ENCODE measurements around the gene SKOR1.

The SKOR1 gene

DNA sequence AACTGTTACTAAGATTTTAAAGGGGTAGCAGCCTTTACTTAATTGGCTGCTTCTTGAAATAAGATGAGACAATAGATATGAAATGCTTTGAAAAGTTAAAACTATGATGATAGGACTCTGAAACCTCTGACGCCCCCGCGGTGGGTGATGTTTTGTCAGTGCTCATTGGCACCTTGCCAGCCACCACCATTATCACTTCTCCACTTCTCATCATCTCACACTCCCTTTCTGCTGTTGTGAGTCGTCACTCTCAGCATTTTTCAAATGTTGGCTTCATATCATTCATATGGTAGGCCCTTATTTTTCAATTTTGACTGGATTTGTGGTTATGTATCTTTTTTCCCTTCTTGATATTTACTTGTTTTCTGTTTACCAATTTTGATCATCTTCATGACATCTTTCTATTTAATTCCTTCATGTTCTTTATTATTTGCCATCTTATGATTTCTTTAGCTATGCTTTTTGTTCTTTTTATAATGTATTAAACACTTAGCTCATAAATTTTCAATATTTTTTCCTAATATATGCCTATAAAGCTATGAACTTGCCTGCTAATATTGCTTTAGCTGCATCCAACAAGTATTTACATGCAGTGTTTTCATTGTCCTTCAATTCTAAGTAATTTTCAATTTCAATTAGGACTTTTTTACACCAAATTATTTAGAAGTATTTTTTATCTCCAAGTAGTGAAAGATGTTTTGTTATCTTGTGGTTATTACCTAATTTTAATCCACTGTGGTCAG lies 30.3 kb upstream of the SKOR1 start:
- Histone ChIP-seq H3K4me3 (no peak overlapping the region), H3K27ac (no peak overlapping the region)

DNA sequence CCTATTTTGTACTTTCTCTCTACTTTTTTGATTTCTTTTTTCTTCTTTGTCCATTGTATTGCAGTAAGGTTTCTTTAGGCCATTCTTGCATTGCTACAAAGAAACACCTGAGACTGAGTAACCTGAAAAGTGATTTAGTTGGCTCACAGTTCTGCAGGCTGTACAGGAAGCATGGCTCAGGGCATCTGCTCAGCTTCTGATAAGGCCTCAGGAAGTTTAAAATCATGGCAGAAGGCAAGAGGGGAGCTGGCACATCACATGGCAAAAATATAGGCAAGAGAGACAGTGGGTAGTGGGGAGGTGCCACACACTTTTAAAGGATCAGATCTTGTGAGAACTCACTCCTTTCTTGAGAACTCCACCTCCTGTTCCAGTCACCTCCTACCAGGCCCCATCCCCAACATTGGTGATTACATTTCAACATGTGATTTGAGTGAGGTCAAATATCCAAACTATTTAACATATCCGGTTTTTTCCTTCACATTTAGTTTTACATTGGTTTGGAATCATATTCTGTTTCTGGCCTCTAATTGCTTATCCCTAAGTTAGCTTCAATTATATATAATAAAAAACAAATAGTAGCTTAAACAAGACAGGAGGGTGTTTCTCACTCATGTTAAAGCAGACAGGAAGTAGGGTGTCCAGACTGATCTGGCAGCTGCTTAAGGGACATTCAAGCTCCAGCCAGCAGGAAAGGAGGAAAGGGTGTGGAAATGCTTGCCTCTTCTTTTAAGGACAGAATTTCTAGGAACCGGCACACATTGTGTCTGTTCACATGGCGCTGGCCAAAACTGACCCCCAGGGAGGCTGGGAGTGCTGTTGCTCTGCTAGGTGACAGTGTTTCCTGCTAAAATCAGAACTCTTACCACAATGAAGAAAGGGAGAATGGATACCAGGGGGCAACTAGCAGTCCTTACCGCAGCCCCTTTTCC lies 28.8 kb upstream of the SKOR1 start:
- no peak overlapping the region for H3K4me3 ChIP-seq
- no peak overlapping the region for H3K27ac ChIP-seq

DNA sequence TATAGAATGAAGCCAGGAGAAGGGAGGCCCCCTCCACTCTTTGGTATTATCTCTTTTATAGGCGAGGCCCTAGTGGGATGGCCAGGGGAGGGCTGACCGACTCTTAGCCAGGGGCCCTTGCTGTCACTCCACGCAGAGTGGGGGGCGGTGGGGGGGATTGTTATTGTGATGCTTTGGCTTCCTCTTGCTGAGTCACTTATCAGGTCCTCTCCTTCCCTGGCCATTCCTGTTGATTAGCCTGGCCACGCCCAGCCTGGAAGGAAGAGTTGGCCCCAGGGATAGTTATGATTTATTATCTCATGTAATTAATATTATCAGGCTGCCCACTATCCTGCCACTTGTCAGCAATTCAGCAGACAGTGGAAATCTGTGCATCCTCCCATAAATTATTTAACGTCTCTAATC lies 25.5 kb upstream of the SKOR1 start:
- Histone ChIP-seq H3K4me3 (no peak overlapping the region), H3K27ac (no peak overlapping the region)

DNA sequence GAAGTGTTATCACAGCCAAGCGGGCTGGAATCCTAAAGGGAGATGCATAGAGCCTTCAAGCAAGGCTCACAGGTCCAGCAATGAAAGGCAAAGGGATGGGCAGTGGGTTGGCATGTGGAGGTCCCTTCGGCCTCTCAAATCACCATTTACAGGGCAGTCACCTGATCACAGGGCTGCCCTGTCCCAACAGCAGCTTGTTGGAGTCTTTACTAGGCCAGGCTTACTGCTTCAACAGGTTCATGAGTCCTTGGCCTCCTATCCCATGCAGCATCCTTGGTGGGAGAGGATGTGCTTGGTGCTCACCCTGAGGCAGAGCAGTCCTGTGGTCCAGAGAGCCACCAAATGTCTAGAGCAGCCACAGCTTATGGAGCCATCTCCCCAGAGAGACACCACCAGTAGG lies 24.2 kb upstream of the SKOR1 start:
- no peak overlapping the region for H3K27ac ChIP-seq
- H3K4me3 ChIP-seq, result no peak overlapping the region

DNA sequence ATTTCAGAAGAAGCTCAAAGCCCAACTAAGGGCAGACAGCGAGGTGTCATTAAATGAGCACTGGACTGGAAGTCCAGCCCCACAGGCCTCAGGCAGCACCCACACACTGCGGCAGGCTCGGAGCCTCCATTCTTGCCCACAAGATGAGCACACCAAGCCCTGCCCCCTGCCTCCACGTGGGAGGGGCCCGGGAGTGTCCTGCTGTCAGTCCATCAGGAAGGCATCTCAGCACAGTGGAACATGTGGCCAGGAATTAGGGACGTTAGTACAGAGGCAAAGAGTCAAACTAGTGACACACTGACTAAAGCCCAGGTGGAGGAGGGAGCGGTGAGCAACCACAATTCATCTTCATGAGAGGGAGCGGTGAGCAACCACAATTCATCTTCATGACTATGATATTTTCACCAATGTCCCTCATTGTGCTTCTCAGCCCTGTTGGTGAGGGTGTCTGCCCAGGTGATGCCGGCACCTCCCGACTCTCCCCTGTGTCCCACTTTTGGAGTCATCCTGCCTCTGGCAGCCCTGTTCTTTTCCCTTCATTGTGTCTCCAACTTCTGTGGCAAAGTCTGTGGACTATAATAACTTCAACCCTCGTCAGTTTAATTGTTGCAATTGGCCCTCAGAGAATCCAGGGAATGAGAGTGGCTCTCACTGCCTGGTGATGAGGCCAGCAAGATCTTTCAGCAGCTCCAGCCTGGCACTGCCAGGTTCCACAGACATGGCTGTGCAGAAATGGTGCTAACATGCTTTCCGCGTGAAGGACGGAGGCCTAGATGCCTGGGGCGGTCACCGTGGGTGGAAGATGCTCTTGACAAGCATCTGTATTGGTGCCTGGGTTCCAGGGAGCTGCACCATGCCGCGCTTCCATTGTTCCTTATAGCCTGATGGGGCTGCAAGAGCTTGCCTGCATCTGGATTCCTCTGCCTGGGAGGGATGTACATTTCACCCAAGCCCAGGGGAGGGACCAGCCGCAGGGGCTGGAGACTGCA lies 23.1 kb upstream of the SKOR1 start:
- H3K4me3 ChIP-seq, result no peak overlapping the region
- no peak overlapping the region for H3K27ac ChIP-seq

DNA sequence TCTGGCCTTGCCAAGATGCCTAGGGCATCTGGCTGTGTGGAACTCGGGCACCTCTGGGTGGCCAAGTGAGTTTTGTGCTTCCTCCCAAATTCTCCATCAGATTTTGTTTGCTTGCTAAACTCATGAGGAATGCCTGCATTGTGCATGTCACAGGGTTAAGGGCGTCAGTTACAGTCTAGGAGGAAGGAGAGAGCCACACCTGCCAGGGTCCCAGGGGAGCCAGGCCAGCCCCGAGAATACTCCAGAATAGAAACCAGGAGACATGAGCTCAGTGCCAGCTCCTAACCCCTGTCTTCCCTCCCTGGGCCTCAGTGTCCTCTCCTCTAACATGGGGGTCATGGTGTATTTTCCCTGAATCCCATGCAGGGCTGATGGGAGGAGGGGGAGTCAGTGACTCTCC lies 22.0 kb upstream of the SKOR1 start:
- Histone ChIP-seq H3K4me3 (no peak overlapping the region), H3K27ac (no peak overlapping the region)

DNA sequence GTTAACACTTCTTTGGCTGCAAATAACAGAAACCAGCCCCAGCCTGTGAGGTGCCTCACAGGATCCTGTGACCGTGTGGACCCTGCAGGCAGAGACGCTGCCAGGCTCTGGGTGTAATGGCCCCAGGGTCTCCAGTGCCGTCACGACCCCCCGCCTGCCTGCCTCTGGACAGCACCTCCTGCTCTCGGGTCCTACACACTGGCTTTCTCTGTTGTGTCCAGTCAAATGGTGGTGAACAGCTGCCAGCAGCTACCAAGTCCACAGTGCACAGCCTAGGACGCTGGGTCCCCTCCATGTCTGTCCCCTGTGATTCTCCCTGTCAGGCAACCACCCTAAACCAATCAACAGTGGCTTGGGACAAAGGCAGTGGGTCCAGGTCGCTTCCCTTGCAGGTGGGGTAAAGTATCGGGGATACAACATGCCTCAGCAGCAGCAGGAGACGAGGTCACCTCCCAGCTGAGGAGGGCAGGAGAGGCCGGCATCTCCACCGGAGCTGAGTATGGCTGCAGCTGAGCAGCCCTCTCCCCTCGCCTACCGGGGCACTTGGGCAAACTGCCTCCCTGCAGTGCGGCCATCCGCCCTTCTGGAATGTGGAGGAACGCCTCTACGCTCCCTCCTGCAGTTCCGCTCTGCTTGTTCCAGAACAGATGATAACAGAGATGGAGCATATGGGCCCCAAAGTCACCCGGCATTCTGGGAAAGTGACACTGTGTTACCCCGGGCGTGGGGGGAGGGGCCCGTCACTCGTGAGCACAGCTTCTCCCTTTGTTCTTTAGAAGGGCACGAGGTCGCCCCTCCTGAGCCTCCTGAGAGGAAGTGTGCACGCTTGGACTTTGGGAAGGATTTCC lies 21.1 kb upstream of the SKOR1 start:
- H3K4me3 ChIP-seq, result no peak overlapping the region
- H3K27ac ChIP-seq, result no peak overlapping the region

DNA sequence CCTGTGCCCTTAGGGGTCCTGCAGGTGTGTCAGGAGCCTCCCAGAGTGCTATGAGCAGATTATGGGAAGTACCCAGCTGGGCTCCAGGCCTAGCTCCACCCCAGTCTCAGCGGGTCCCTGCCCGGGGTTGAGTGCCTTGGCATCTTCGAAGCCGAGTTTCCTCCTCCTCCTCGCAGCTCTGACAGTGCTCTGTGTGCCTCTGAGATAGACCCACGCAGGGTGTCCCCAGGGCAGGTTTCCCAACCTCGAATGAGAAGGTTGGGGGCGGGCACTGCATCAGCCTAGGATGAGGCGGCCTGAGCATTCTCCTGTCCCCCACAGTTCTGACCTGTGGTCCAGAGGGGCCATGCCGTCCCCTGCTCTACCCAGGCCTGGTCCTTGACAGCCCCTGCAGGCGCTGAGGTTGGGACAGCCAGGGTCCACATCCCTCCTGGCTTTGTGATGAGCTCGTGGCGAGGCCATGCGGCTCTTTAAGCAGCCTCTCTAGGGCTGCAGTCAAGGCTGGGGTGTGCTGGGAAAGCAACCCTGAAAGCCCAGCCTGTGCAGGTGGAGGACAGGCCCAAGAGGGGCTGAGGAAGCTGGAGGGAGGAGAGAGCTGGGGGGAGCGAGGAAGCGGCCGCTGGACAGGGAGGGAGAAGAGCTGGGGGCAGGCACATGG lies 20.2 kb upstream of the SKOR1 start:
- no peak overlapping the region for H3K27ac ChIP-seq

DNA sequence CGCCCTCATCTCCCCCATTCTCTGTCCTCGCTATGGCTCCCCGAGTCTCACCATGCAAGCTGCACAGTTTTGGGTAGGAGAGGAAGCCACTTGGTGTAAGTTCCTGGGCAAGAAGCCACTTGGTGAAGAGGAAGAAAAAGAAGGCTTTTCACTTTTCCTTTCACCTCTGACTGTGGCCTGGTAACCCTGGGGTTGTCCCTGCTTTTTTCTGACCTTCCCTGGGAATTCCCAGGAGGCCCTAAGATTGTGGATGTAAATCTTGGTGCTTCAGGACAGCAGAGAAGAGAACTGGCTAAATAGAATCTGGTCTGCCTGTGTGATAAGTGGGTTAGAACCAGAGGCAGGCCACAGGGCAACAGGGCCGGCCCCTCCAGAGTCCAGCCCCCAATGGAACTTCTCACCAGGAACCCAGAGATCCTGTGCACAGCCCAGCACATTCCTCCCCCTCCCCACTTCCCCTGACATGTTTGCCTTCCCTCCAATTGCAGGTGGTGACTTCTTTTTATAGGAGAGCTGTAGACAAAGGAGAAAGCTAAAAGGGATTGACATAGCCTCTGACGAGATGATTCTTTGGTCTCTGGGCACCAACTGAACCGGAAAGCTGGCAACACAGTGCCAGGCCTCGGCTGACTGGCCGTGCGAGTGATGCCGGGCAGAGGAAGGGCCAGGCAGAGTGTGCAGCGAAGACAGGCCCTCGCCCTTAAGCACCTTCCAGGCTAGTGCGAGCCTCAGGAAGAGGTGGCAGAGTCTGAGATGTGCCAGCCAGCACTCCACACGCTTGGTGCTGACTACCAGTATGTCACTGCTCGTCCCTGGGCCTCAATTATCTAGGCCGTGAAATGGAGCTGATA lies 19.4 kb upstream of the SKOR1 start:
- no peak overlapping the region for H3K4me3 ChIP-seq

More for the DNA sequence above, 20.2 kb upstream of the SKOR1 start:
- H3K4me3 ChIP-seq, result no peak overlapping the region

DNA sequence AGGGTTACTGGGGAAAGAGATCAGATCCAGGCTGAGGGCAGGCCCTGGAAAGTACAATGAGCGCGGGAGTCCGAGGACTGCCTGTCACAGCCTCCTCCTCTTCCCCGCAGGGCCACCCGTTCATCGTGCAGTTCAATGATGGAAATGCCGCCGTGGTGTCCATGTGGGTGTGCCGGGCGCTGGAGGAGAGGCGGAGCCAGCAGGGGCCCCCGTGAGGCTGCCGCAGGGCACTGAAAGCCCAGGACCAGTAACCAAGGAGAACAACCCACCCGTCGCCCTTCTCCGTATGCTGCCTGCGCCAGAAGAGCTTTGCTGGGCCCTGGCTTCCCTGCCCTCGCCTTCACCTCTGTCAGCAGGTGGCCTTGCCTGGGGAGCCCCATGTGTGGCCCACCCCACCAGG lies 18.8 kb upstream of the SKOR1 start:
- H3K4me3 ChIP-seq, result no peak overlapping the region
- H3K27ac ChIP-seq, result no peak overlapping the region

More for the DNA sequence above, 19.4 kb upstream of the SKOR1 start:
- no peak overlapping the region for H3K27ac ChIP-seq

DNA sequence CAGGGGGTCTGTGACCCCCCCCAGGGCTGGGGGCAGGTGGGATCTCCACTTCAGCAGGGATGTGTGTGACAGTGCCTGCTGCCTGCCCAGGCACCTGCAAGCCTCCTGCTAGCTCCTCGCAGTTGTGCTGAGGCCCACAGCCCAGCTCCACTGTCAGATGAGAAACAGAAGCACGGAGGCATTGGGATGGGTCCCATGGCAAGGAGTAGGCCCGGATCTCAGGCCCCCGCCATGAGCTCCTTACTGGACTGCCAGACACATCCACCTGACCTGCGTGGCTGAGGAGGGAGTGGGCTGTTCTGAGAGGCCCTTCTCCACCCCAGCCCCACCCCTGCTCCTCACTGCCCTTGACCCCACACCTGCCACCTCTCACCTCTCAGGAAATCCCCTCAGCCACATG lies 18.2 kb upstream of the SKOR1 start:
- Histone ChIP-seq H3K4me3 (no peak overlapping the region), H3K27ac (no peak overlapping the region)

DNA sequence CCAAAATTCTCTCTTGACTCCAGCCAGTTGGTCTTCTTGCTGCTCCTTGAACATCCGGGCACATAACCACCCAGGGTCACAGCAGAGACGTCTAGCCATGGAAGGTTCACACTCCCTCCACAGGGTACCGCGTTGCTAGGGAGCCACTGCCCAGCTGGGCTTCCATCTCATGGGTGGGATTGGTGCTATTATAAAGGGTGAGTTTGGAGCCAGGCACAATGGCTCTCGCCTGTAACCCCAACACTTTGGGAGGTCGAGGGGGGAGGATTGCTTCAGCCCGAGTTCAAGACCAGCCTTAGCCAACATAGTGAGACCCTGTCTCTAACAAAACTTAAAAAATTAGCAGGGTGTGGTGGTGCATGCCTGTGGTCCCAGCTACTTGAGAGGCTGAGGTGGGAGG lies 17.5 kb upstream of the SKOR1 start:
- H3K4me3 ChIP-seq, result no peak overlapping the region
- no peak overlapping the region for H3K27ac ChIP-seq

DNA sequence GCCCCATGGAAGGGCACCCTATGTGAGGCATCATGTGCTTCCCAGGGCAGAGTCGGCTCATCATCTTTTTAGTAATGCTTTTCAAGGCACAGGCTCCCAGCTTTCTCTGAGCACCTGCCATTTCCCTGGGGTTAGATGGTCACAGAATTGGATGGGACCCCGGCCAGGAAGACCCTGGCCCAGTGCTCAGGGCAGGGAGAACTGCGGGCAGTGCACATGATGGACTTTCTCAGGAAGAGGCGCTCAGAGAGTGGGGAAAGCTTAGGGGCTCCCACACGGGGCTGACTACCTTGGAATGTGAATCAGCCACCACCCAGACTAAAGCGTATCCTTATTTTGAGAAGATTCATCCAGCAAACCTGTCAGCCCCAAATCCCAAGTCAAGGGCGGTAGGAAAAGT lies 16.5 kb upstream of the SKOR1 start:
- no peak overlapping the region for H3K4me3 ChIP-seq
- H3K27ac ChIP-seq, result no peak overlapping the region

DNA sequence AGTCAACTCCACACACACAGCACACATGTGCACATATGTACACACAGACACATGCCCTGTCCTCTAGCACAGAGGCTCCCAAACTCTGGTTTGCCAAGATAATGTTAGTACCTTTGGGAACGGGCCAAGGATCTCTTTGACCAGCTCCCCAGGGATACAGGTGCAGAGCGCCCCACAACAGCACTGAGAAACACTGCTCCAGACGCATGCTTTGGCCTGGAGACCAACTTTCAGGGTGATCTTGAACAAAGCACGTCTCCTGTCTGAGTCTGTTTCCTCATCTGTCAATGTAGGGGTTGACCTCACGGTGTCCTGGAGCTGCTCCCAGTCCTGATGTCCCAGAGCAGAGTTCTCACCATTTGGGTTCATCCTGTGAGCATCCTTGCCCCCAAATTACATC lies 15.9 kb upstream of the SKOR1 start:
- Histone ChIP-seq H3K4me3 (no peak overlapping the region), H3K27ac (no peak overlapping the region)

DNA sequence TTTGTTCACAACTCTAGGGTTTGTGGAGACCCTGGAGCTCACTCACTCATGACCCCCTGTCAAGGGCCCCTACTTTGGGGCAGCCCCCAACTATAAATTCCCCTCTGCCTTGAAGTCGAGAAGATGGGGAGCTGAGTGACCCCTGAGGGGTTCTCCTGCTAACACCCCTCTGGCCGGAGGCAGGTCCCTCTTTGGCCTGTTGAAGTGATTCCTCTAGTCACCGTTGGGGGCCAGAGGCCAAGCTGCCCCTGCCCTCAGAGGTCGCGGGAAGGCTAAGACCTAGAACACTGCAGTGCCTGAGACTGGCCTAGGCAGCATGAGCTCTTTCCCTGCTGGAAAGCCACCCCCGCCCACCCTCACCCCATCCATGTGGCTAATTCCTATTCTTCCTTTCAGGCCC lies 15.4 kb upstream of the SKOR1 start:
- no peak overlapping the region for H3K4me3 ChIP-seq

DNA sequence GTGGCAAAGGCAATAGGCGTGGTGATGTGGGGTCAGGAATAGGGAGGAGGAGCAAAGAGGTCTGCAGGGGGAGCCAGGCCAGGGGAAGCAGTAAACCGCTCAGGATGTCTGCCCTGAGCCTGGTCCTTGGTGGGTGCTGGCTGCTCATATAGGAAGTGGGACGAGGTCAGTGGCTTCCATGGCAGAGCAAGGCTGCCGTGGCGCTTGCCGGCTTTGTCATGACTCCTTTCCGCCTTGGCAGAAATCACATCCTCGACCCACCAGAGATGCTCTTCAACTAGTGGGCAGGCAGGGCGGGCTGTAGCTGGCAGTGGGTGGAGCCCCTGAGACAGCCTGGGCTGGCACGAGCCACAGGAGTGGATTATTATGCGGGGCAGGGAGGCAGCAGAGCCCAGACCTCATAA lies 13.1 kb upstream of the SKOR1 start:
- Histone ChIP-seq H3K4me3 (no peak overlapping the region), H3K27ac (no peak overlapping the region)

More for the DNA sequence above, 15.4 kb upstream of the SKOR1 start:
- H3K27ac ChIP-seq, result no peak overlapping the region

DNA sequence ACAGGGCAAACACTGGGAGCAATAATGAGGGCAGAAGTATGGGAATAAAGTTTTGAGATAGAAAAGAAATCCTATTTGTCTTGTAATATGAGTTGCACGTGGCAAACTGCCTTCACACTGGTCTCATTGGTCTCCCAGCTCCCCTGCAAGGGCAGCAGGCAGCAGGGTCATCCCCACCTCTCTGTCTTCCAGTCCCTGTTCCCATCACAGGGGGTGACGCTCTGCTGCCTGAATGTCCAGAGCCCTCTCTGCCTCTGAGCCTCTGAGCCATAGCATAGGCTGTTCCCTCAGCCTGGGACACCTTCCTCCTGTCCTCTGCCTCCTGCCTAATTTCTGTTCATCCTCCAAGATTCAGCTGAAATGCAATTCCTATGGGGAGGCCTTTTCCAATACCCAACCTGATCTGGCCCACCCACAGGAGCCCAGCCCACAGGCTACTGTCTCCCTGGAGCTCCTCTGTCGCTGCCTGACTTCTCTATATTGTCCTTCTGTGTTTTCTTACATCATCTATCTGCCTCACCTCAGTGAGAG lies 12.1 kb upstream of the SKOR1 start:
- Histone ChIP-seq H3K27ac (no peak overlapping the region), H3K4me3 (no peak overlapping the region)
